NCI-H2196 treated with DMSO at 0.1 percent for 48 hours (cell line): ENCODE results near the gene OCSTAMP.

Source experiments
- DNase-seq: peaks from one replicate; lab custom pipeline; 2025; ENCODE audit not compliant: unreplicated experiment; lab: John Stamatoyannopoulos, UW

The OCSTAMP gene

GRCh38 chr20:46550461-46550860 is at the start of gene OCSTAMP:
OCSTAMP (minus strand) TSS chr20:46550654; CDS start chr20:46550560, 94 bp downstream.
- DNase-seq = no peak

GRCh38 chr20:46599227-46599987 is 49.0 kb upstream of the OCSTAMP start:
- DNase-seq = no peak

GRCh38 chr20:46595933-46596332 is 45.5 kb upstream of the OCSTAMP start:
- no peak for DNase-seq

GRCh38 chr20:46594725-46595124 is 44.3 kb upstream of the OCSTAMP start:
- DNase-seq = no peak

- no peak for DNase-seq
Measured at GRCh38 chr20:46592580-46593362, 42.3 kb upstream of the OCSTAMP start.

GRCh38 chr20:46590443-46590842 is 40.0 kb upstream of the OCSTAMP start:
- DNase-seq = no peak

GRCh38 chr20:46588532-46589511 is 38.4 kb upstream of the OCSTAMP start:
- DNase-seq = no peak

- no peak for DNase-seq
Measured at GRCh38 chr20:46587986-46588385, 37.5 kb upstream of the OCSTAMP start.

GRCh38 chr20:46586724-46587123 is 36.3 kb upstream of the OCSTAMP start:
- no peak for DNase-seq

- DNase-seq = no peak
Measured at GRCh38 chr20:46584508-46584907, 34.1 kb upstream of the OCSTAMP start.

GRCh38 chr20:46583411-46584214 is 33.2 kb upstream of the OCSTAMP start:
- DNase-seq = no peak

- no peak for DNase-seq
Measured at GRCh38 chr20:46582648-46583047, 32.2 kb upstream of the OCSTAMP start.

GRCh38 chr20:46581391-46581790 is 30.9 kb upstream of the OCSTAMP start:
- DNase-seq = no peak

- DNase-seq = no peak
Measured at GRCh38 chr20:46580613-46581205, 30.3 kb upstream of the OCSTAMP start.

- DNase-seq = no peak
Measured at GRCh38 chr20:46578745-46579144, 28.3 kb upstream of the OCSTAMP start.

GRCh38 chr20:46576774-46577395 is 26.4 kb upstream of the OCSTAMP start:
- no peak for DNase-seq

GRCh38 chr20:46575937-46576461 is 25.5 kb upstream of the OCSTAMP start:
- DNase-seq = no peak

GRCh38 chr20:46575394-46575793 is 24.9 kb upstream of the OCSTAMP start:
- DNase-seq = no peak
